CD1c-positive myeloid dendritic cell (primary cell): ENCODE data around the gene CALN1.
"Not testable (repeated sequence)": the region's sequence is repeated elsewhere in the genome, so short reads cannot be mapped to it uniquely, and the experiment has no call there.

Source experiments
- DNase-seq: peaks from one replicate; pipeline ENCODE4 v3.0.0-alpha.2; 2016; ENCODE audit errors: extremely low spot score

Gene CALN1

DNA sequence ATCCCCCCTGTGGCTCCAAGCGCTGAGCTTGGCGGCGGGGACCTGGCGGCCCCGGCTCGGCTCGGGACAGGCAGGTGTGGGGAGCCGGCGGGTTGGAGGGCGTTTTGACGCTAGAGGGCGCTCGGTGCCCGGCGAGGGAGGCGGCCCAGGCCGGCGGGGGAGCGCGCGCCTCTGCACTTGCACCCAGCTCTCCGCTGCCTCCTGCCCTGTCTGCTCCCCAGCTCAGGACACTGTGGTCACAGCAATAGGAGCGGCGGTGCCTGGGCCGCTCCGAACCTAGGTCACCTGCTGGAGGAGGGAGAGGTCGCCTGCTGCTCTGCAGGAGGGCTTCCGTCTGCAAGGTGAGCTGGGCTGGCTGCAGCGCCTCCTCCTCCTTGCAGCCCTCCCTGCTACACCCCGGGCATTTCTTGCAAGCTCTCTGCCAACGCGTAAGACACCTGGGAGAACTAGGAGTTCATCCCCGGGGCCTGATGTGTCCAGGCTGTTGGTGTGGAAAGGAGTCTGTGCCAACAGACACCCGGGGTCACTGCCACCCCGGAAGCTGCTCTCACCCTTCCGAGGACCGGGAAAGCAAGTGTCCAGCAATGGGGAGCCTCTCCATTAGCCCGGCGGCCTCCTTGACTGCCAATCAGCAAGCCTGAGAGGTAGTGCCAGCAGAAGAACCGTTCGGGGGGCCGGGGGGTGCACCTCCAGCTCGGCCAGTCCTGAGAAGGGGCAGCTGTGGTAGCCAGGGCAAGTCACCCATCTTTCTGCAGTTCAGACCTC, 659.8 kb downstream of the CALN1 start:
- peak; percentile 42 for DNase-seq

DNA sequence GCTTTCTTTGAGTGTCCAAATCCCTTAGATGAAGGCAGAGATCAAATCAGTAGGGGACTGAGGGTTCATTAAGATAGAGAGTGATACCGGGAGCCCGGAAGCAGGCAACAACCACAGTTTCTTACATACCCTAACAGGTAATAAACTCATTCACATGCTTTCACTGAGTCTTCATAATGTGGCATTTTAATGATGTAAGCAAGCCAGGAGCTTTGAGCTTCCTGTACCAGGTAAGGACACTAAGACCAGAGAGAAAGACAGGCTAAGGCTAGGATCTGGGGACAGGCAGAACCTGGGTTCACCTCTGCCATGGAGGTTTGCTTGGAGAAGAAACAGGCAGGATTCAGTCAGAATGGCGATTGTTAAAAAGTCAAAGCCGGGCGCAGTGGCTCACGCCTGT, 661.8 kb downstream of the CALN1 start:
- DNase-seq: no peak

DNA sequence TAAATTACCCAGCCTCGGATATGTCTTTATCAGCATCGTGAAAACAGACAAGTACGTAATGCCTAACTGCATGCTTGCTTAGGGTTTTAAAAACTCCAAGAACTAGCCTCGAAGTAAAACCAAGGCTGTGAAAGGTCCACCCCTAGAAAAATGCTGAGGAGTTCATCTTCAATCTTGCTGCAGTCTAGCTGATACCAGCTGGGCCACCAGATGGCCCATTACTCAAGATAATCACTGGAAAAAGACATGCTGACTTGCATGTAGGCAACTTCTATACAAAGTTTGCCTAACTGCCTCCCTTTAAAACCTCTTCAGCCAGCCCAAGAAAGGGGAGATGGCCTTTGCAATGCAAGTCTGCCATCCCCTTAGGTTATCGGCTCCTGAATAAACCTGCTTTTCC, 666.1 kb downstream of the CALN1 start:
- no peak for DNase-seq

DNA sequence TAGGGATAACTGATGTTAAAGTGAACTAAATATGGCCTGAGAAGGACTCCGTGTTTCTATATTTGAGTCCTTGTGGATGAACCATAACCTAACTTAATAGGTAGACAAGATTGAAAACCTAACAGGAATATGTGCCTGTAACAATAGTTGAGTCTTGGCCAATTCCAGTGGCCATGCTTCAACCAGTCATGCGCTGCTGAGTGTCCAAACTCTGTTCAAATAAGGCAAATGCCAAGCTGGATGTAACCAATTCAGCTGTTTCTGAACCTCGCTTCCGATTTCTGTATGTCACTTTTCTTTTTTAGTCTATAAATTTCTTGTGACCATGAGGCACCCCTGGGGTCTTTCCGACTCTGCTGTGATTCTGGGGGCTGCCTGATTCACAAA, 672.0 kb downstream of the CALN1 start:
- no peak for DNase-seq

DNA sequence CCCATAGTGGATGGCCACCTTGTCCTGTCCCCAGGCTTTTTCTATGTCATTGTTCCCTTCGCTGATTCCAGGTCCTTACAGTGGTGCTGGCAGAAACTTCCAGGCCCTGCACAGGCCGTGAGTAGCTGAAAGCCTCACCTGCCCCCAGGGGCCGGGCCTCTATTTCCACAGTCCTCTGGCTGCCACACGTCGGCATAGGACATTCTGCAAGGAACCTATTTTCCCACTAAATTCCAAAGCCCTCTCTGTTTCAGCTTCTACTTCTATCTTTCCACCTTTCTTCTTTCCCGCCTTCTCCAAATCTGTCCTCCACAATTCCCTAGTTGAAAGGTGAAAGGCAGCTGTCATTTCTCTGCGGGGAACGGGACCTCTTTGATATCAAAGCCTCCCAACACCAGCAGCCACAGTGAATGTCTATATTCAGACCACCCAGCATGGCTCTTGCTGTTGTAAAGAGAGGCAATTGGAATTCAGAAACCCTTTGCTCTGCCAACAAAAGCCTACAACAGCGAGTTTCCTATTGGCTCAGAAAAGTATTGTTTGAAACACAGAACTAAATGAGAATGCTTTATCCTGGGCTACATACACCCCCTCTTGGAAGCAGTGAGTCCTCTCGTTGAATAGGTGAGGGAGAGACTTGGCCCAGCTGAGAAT, 672.5 kb downstream of the CALN1 start:
- no peak for DNase-seq

DNA sequence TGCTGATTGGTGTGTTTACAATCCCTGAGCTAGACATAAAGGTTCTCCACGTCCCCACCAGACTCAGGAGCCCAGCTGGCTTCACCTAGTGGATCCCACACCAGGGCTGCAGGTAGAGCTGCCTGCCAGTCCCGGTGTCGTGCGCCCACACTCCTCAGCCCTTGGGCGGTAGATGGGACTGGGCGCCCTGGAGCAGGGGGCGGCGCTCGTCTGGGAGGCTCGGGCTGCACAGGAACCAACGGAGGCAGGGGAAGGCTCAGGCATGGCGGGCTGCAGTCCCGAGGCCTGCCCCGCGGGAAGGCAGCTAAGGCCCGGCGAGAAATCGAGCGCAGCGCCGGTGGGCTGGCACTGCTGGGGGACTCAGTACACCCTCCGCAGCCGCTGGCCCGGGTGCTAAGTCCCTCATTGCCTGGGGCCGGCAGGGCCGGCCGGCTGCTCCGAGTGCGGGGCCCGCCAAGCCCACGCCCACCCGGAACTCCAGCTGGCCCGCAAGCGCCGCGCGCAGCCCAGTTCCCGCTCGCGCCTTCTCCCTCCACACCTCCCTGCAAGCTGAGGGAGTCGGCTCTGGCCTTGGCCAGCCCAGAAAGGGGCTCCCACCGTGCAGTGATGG, 674.1 kb downstream of the CALN1 start:
- DNase-seq: not testable (repeated sequence)

DNA sequence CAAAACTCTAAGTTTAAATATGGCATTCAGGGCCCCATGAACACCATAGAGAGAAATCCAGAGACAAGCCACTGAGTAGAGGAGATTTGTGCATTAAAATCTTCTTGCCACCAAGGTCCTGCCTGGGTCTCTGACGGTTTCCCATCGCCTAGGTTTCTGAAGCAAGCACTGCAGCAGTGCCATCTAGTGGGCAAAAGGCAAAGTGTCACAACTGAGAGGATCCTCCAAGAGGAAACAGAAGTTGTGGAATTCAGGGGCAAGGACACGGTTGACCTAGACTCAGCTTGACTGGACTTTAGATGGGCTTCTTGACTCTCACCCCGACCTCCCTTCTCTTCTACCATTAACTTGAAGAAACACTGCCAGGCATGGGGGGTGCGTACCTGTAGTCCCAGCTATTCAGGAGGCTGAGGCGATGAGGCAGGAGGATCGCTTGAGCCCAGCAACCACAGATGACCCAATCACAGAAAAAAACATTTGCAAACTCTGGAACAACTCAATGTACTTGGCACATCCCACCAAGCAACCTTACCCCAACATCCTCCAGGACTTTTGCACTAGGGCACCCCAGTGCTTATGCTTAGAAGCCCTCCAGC, 676.1 kb downstream of the CALN1 start:
- DNase-seq: peak; percentile 67

DNA sequence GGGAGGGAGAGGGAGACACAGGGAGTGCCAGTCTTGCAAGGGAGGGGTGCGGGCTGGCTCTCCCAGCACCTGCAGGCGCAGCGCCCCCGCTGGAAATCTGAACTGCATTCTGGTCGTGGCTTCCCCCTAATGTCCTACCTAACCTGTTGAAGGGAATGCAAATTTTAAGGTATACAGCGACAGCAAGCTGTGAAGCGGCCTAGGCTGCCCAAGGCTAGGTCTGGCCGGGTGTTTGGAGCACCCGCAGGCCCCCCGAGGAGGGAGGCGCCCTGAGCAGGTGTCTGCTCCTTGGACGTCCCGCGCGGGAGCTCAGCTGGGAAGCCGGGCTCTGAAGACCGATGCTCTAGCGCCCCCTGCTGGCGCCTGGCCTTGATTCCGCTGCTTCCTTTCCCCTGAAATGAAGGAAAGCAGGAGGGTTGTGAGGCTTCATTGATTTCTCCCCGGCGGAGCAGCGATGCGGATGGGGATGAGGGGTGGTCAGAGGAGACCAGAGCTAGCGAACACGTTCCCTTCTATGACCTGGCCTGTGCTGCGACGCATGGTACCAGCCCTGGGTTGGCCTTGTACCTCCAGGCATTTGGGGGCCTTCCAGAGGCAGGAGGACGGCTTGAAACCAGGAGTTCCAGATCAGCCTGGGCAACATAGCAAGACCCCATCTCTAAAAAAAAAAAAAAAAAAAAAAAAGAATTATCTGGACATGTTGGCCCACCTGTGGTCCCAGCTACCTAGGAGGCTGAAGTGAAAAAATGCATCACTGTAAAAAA, 678.8 kb downstream of the CALN1 start:
- DNase-seq: peak; percentile 67

DNA sequence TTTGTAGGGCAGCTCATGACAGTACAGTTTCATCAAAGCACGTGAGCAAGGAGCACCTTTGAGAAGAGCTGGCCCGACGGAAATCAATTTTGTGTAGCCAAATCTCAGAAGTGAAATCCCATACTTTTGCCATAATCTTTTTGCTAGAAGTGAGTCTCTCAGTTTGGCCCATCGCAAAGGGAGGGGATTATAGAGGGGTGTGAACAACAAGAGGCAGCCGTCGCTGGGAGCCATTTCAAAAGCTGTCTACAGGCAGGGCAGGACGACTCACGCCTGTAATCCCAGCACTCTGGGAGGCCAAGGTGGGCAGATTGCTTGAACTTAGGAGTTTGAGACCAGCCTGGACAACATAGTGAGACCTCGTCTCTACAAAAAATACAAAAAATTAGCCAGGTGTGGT, 680.4 kb downstream of the CALN1 start:
- no peak for DNase-seq
